Measurements from ENCODE around the gene PROCA1. TPM values are rescaled to one million over a fixed set of nuclear protein-coding genes. Genes with fewer than 3 reads are reported as not detected.

Gene PROCA1
- total and polyA plus RNA-seq, 9 of the 15 experiments (the other 6 are each of a cell fraction or from before 2014, with no cell fraction given), result 0.78 to 16.2 (median 5.6) TPM

DNA sequence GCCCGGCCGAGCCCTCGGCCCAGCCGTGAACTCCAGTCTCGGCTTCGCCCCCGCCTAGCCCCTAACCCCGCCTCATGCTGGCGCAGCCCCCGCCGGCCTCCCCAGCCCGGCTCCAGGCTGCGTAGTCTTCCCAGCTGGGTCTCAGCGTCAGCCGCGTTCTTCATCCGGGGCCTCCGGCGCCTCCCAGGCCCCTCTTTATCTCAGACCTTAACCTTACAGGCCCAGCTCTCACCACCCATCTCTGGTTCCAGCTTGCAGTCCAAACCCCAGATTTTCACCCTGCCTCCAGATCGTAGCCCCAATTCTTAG is at the start of gene PROCA1 (continued):
- TF ChIP-seq CREB1 (IDR thresholded peaks at IDR 0.05), result no peak
- TF ChIP-seq CREB1 (CRISPR knock-in tag; IDR thresholded peaks at IDR 0.05), result peak; percentile 23; the same call in 1 of the 2 replicates
- TF ChIP-seq PHF21A (IDR thresholded peaks at IDR 0.05; ENCODE audit: borderline replicate concordance, low read depth), result peak; percentile 59; the same call in 1 of the 2 replicates
- TF ChIP-seq, protein P1, sequence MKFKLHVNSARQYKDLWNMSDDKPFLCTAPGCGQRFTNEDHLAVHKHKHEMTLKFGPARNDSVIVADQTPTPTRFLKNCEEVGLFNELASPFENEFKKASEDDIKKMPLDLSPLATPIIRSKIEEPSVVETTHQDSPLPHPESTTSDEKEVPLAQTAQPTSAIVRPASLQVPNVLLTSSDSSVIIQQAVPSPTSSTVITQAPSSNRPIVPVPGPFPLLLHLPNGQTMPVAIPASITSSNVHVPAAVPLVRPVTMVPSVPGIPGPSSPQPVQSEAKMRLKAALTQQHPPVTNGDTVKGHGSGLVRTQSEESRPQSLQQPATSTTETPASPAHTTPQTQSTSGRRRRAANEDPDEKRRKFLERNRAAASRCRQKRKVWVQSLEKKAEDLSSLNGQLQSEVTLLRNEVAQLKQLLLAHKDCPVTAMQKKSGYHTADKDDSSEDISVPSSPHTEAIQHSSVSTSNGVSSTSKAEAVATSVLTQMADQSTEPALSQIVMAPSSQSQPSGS (CRISPR knock-in tag; IDR thresholded peaks at IDR 0.05), result no peak
- TF ChIP-seq ZNF384 (IDR thresholded peaks at IDR 0.05; ENCODE audit: low read depth, low read length), result no peak
- peak; percentile 15; the same call in 1 of the 2 replicates for TF ChIP-seq HLTF (IDR thresholded peaks at IDR 0.05)
- TF ChIP-seq, protein P2, sequence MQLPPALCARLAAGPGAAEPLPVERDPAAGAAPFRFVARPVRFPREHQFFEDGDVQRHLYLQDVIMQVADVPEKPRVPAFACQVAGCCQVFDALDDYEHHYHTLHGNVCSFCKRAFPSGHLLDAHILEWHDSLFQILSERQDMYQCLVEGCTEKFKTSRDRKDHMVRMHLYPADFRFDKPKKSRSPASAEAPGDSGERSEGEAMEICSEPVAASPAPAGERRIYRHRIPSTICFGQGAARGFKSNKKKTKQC (CRISPR knock-in tag; IDR thresholded peaks at IDR 0.05), result 0 out of 2 replicates have a peak, but pooled peaks have one; percentile 11
- TF ChIP-seq, protein P3, sequence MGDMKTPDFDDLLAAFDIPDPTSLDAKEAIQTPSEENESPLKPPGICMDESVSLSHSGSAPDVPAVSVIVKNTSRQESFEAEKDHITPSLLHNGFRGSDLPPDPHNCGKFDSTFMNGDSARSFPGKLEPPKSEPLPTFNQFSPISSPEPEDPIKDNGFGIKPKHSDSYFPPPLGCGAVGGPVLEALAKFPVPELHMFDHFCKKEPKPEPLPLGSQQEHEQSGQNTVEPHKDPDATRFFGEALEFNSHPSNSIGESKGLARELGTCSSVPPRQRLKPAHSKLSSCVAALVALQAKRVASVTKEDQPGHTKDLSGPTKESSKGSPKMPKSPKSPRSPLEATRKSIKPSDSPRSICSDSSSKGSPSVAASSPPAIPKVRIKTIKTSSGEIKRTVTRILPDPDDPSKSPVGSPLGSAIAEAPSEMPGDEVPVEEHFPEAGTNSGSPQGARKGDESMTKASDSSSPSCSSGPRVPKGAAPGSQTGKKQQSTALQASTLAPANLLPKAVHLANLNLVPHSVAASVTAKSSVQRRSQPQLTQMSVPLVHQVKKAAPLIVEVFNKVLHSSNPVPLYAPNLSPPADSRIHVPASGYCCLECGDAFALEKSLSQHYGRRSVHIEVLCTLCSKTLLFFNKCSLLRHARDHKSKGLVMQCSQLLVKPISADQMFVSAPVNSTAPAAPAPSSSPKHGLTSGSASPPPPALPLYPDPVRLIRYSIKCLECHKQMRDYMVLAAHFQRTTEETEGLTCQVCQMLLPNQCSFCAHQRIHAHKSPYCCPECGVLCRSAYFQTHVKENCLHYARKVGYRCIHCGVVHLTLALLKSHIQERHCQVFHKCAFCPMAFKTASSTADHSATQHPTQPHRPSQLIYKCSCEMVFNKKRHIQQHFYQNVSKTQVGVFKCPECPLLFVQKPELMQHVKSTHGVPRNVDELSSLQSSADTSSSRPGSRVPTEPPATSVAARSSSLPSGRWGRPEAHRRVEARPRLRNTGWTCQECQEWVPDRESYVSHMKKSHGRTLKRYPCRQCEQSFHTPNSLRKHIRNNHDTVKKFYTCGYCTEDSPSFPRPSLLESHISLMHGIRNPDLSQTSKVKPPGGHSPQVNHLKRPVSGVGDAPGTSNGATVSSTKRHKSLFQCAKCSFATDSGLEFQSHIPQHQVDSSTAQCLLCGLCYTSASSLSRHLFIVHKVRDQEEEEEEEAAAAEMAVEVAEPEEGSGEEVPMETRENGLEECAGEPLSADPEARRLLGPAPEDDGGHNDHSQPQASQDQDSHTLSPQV (IDR thresholded peaks at IDR 0.05), result peak; percentile 9; the same call in 1 of the 2 replicates
- peak; percentile 73; the same call in 1 of the 2 replicates for TF ChIP-seq ZFX (CRISPR knock-in tag; IDR thresholded peaks at IDR 0.05)
- TF ChIP-seq HNRNPLL (IDR thresholded peaks at IDR 0.05; ENCODE audit: low read depth, low read length, poor library complexity, severe bottlenecking), result peak; percentile 67
- peak; percentile 42; the same call in 1 of the 2 replicates for TF ChIP-seq TAL1 (IDR thresholded peaks at IDR 0.05)
- 0 out of 2 replicates have a peak, but pooled peaks have one; percentile 68 for TF ChIP-seq ZBTB1 (CRISPR knock-in tag; IDR thresholded peaks at IDR 0.05; ENCODE audit: borderline replicate concordance, low read depth)
- TF ChIP-seq ZKSCAN3 (CRISPR knock-in tag; IDR thresholded peaks at IDR 0.05), result no peak
- TF ChIP-seq, protein P4, sequence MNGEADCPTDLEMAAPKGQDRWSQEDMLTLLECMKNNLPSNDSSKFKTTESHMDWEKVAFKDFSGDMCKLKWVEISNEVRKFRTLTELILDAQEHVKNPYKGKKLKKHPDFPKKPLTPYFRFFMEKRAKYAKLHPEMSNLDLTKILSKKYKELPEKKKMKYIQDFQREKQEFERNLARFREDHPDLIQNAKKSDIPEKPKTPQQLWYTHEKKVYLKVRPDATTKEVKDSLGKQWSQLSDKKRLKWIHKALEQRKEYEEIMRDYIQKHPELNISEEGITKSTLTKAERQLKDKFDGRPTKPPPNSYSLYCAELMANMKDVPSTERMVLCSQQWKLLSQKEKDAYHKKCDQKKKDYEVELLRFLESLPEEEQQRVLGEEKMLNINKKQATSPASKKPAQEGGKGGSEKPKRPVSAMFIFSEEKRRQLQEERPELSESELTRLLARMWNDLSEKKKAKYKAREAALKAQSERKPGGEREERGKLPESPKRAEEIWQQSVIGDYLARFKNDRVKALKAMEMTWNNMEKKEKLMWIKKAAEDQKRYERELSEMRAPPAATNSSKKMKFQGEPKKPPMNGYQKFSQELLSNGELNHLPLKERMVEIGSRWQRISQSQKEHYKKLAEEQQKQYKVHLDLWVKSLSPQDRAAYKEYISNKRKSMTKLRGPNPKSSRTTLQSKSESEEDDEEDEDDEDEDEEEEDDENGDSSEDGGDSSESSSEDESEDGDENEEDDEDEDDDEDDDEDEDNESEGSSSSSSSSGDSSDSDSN (IDR thresholded peaks at IDR 0.05; ENCODE audit: borderline replicate concordance in 1 of 2, low read depth in 2 of 2, low read length in 2 of 2), result peak; percentile 62 to 67; a peak in 1 of 4 replicates
- 0 out of 4 replicates have a peak, but pooled peaks of 1 of the 2 experiments have one; percentile 10 for TF ChIP-seq TEAD1 (CRISPR knock-in tag; IDR thresholded peaks at IDR 0.05)
- TF ChIP-seq, protein P5, sequence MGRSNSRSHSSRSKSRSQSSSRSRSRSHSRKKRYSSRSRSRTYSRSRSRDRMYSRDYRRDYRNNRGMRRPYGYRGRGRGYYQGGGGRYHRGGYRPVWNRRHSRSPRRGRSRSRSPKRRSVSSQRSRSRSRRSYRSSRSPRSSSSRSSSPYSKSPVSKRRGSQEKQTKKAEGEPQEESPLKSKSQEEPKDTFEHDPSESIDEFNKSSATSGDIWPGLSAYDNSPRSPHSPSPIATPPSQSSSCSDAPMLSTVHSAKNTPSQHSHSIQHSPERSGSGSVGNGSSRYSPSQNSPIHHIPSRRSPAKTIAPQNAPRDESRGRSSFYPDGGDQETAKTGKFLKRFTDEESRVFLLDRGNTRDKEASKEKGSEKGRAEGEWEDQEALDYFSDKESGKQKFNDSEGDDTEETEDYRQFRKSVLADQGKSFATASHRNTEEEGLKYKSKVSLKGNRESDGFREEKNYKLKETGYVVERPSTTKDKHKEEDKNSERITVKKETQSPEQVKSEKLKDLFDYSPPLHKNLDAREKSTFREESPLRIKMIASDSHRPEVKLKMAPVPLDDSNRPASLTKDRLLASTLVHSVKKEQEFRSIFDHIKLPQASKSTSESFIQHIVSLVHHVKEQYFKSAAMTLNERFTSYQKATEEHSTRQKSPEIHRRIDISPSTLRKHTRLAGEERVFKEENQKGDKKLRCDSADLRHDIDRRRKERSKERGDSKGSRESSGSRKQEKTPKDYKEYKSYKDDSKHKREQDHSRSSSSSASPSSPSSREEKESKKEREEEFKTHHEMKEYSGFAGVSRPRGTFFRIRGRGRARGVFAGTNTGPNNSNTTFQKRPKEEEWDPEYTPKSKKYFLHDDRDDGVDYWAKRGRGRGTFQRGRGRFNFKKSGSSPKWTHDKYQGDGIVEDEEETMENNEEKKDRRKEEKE (IDR thresholded peaks at IDR 0.05; ENCODE audit: borderline replicate concordance in 1 of 2, control insufficient read depth in 1 of 2, low read depth in 2 of 2, low read length in 1 of 2), result no peak
